NCI-H146 treated with DMSO at 0.1 percent for 48 hours (cell line): ENCODE measurements around the gene NAB2.

ENCODE experiments used
- DNase-seq: peaks from one replicate; lab custom pipeline; 2025; ENCODE audit not compliant: unreplicated experiment; lab: John Stamatoyannopoulos, UW

Gene NAB2

DNA sequence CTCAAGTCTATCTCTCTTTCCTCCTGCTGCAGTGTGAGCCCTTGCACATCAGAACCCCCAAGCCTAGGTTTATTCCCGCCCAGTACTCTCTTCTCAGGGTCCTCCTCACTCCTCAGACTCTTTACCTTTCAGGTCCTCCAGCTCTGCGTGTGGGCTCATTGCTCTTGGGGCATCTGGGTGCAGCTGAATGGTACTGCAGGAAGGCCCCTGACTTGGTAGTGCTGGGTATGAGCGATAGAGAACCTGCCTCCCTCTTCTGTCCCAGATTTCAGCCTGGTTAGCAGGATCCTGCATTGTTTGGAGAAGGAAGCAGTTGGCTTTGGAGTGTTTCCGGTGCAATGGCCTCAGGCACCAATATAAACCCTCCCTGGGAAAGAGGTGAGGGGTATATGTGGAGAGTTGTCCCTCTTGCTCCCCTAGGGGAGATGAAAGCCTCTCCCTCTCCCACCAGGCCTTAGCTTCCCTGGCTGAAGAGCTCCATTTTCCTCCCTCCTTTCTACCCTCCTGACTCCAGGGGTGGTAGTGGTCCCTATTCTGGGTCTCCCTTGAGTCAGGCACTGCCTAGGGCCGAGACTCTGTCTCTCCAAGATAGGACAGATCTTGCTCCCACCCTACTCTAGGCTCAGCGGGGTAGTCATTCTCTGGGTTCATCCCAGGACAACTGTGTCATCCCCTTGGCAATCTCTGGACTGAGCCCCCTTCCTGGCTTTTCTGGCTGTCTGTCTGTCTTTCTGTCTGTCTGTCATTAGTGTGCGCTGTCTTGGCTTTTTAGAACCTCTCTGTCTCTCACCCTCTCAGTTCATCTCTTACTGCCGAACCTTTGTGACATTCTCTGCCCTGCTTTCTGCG, 43.2 kb downstream of the NAB2 start:
- DNase-seq = no peak

DNA sequence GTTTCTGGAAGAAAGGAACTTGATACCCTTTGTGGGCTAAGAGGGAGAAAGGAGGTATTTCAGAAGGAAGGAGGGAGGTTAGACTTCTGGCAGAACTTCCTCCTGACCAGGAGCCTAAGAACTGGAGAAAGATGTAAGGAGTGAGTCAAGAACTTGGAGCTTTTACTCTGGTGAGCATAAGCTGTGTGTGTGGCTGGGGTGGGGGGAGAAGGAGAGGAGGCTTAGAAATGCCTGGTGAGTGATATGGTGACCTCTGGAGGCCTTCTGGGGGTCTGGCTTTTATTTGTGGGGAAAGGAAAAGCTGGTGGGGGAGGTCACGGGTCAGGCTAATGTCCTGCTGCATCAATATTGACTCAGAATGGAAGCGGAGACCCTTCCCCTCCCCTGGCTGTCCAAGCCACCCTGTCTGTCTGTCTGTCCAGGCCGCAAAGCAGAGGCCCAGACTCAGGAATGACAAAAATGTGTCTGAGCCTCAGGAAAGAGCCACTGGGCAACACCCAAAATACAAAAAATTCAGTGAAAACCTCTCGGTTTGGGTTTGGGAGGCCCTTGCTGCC, 44.2 kb downstream of the NAB2 start:
- no peak for DNase-seq

DNA sequence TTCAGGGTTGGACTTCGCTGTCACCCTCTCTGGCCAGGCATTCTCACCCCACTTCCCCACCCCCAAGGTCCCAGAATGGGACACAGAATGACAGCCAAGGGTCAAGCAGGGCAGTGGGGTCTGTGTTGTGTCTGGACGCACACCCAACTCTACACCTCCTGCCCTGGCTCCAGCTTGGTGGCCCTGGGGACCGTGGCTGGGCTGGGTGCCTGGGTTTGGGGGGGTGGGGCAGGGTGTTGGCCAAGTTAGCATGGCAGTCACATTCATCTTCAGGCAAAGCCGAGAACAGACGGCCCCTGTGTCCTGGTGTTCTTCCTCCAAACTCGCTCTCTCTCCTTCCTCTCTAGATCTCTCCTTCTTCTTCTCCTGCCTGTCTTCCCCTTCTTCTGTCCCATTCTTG, 45.0 kb downstream of the NAB2 start:
- DNase-seq = no peak

DNA sequence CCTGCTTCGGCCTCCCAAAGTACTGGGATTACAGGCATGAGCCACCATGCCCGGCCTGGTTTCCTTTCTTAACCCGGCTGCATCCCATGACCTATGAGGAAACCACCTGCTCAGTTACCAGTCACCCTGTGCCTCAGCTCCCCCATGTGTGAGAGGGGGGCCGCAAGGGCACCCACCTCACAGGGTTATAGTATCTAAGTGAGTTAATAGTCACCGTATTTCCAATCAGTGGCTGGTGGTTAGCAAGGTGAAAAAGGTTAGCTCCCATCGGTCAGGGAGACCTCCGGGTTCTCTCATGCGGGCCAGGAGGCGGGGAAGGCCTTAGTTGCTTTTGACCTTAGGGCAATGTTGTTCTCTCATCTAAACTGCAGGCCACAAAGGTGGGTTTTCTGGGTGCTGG, 46.0 kb downstream of the NAB2 start:
- no peak for DNase-seq

DNA sequence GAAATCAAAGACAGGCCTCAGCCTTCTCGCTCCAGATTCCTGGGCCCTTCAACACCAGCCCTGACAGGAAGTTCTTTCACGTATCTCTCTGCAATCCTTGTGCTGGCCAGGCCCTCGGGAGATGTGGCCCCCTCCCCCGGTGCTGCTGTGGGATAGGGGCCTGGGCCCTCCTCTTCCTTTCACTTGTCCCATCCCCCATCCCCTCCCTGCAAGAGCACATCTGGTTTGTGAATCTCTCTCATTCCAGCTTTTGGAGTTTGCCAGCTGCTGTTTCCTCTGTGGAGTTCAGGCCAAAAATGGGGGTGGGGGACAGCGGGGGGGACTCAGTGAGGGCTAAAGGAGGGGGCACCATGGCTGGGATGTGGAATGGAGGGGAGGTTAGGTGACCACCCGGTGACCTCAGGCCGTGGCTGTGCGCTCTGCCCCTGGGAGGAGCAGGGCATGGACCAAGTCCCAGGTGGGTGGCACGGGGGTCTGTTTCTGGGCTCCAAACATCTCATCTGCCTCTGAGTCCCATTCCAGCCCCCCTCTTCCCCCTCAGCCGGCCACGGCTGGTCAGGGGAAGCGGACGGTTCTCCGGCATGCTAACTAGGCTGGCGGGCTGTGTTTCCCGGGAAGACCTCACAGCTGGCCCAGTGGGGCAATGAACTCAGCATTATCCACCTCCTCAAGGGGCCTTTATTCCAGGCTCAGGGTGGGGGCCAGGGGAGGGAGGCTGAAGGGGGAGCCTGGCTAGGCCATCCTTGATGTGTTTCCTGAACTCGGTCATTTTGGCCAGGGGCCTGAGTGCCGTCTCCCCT, 46.8 kb downstream of the NAB2 start:
- DNase-seq = no peak

DNA sequence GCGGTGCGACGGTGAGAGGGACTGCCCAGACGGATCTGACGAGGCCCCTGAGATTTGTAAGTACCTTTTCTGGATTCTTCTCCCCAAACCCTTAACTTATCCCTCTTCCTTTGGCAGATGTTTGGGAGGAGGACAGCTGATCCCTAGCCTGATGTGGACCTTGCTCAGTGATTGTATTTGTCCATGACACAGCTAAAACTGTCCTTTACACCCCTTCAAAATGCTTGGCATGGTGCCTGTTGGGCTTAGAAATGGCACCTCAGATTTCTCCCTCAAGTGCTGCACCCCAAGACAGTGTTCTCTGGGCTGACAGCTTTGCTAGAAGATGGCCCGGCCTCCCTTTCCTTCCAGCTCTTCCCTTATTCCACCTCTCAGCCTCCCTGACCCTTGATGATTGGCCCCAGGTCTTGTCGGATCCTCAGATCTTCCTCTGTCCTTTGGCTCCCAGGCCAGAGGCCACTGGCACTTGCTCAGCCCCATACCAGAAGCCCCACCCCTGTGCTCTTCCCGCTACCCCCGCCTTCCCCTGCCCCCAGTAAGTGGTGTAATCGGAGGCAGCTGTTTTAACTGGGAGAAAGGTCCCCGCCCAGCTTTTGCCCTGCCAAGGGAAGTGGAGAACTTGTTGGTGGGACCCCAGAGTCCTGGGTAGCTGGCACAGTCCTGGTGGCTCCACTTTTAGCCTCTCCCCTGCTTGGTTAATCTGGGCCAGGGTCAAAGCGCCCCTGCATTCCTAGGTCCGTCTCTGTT, 49.8 kb downstream of the NAB2 start:
- DNase-seq = no peak

DNA sequence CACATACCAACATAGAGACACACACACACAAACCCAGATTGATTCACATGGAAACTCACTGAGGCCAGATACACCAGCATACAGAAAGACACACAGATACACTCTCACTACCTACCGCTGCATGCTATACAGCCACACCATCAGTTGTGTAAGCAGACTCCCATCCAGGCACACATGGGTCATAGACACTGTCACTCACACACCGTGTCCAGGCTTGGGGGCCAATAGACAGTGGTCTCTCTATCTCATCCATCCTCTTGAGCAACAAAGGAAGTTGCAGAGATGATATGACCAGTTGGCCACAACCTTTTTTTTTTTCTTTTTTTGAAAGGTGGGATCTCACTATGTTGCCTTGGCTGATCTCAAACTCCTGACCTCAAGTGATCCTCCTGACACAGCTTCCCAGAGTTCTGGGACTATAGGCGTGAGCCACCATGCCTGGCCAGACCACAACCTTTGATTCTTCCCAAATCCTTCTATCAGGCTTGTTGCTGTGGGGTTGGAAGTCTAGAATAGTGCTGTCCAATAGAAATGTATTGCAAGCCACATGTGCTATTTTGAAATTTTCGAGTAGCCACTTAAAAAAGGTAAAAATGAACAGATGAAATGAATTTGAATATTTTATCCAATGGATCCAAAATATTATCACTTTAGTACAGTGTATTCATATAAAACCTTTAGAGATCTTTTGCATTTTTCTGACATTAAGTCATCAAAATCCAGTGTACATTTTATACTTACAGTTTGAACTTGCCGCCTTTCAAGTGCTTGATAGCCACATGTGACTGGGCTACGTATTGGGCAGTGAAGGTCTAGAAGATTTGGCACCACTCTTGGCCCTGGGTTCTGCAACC, 51.1 kb downstream of the NAB2 start:
- no peak for DNase-seq

DNA sequence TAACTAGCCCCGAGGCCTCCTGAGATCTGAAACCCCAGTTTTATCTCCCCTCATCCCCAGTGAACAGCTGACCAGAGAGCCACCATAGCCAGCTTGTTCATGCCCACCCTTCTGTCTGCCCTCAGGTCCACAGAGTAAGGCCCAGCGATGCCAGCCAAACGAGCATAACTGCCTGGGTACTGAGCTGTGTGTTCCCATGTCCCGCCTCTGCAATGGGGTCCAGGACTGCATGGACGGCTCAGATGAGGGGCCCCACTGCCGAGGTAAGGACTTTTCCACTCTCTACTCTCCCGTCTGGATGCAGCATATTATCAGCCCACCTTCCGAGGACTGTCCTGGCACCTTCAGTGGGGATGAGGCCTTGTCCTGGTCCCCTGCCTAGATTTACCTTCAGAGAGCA, 52.3 kb downstream of the NAB2 start:
- no peak for DNase-seq

DNA sequence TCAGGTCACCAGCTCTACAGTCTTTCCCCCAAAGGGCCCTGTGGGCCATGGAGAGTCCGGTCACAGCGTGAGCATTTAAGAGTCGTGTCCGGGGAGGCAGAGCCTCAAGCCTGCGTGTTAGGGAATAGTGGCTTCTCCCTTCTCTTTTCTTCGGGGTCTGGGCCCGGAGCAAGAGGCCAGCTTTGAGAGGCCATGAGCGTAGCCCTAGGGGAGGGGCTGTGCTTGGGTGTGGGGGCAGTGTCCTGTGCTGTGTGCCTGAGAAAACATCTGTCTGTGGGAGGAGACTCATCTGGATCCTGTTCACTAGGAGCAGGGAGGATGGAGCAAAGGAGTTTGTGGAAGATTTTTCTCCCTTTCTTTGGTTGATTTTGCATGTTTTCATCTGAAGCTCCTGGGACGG, 53.2 kb downstream of the NAB2 start:
- DNase-seq = no peak

DNA sequence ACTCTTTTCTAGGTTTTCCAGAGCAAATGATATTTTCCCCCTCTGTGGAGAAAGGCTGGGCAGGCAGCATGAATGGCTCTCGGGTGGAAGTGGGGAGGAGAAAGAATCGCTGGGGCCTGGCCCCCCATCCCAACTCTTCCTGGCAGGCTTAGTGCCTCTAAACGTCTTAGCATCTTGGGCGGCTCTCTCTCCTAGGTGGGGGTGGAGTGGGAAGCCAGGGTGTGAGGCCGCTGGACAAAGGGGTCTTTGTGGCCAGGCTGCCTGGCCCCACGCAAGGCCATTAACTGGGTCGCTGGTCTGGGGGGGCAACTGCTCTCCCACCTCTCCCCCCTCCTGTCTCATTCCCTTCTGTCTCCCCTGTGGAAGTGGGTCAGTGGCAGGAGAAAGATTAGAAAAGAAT, 53.8 kb downstream of the NAB2 start:
- DNase-seq = no peak

DNA sequence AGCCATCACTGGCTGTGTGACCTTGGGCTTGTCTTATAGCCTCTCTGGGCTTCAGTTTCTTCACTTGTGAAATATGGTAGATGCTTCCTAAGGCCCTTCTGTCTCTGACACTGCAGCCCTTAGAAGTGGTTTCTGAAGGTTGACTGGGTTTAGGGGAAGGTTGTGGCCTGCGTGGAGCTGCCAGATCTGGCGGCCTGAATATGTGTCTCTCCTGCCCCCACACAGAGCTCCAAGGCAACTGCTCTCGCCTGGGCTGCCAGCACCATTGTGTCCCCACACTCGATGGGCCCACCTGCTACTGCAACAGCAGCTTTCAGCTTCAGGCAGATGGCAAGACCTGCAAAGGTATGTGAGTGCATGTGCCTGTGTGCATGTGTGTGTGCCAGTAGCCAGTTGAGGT, 54.5 kb downstream of the NAB2 start:
- DNase-seq = no peak
